MV-4-11 (cell line): ENCODE results near the gene STX2.
"Not testable (repeated sequence)": the region's sequence is repeated elsewhere in the genome, so short reads cannot be mapped to it uniquely, and the experiment has no call there.

Experiments
- DNase-seq: peaks from one replicate; lab custom pipeline; 2025; lab: John Stamatoyannopoulos, UW

Gene STX2

GRCh38 chr12:130764475-130765185, 74.4 kb downstream of the STX2 start:
- DNase-seq = no peak

- DNase-seq = no peak
These were observed 75.0 kb downstream of the STX2 start for GRCh38 chr12:130764073-130764472.

GRCh38 chr12:130762319-130762675, 76.8 kb downstream of the STX2 start:
- no peak for DNase-seq

GRCh38 chr12:130761537-130762318, 77.3 kb downstream of the STX2 start:
- peak; percentile 22 for DNase-seq

GRCh38 chr12:130754234-130754901, 84.7 kb downstream of the STX2 start:
- DNase-seq = no peak

GRCh38 chr12:130752692-130753230, 86.3 kb downstream of the STX2 start:
- DNase-seq = no peak

GRCh38 chr12:130752037-130752436, 87.0 kb downstream of the STX2 start:
- not testable (repeated sequence) for DNase-seq

GRCh38 chr12:130748786-130749185, 90.3 kb downstream of the STX2 start:
- DNase-seq = no peak

GRCh38 chr12:130747867-130748740, 90.9 kb downstream of the STX2 start:
- peak; percentile 78 for DNase-seq

- no peak for DNase-seq
These were observed 92.5 kb downstream of the STX2 start for GRCh38 chr12:130746546-130746945.

GRCh38 chr12:130745921-130746320, 93.1 kb downstream of the STX2 start:
- no peak for DNase-seq

- no peak for DNase-seq
These were observed 94.8 kb downstream of the STX2 start for GRCh38 chr12:130744274-130744673.

GRCh38 chr12:130743606-130744005, 95.4 kb downstream of the STX2 start:
- no peak for DNase-seq

GRCh38 chr12:130743176-130743575, 95.9 kb downstream of the STX2 start:
- no peak for DNase-seq

- no peak for DNase-seq
These were observed 96.3 kb downstream of the STX2 start for GRCh38 chr12:130742716-130743115.

- DNase-seq = no peak
These were observed 96.9 kb downstream of the STX2 start for GRCh38 chr12:130742112-130742511.
